Upper lobe of left lung (tissue), 6 donors: Measurements from ENCODE around the gene ATF7. TPM values are rescaled to one million over a fixed set of nuclear protein-coding genes. Genes with fewer than 3 reads are reported as not detected.
A peak's percentile ranks its signal among the peaks of the same experiment; 100 is the strongest.

Experiments
- ATAC-seq, 2 donors: fragments of 200-7000 bp; cut with Tn5 transposase; one replicate each; pipeline ENCODE4 v1.9.1; 2022; ENCODE audit warnings: mild to moderate bottlenecking in 2 of 2, moderate library complexity in 2 of 2; ENCODE audit not compliant: low FRiP score in 2 of 2
- DNase-seq, 2 donors: peaks; one replicate each; pipeline ENCODE4 v3.0.0-alpha.2; 2019 to 2020
- H3K27ac ChIP-seq, 4 donors: fragments of 200-600 bp; sonication (generic); one replicate each; pipeline ENCODE4 v1.5.1; 2016 to 2019
- H3K27me3 ChIP-seq, 4 donors: fragments of 200-600 bp; sonication (generic); one replicate each; pipeline ENCODE4 v1.5.1; 2017 to 2019
- H3K36me3 ChIP-seq, 4 donors: fragments of 200-600 bp; sonication (generic); one replicate each; pipeline ENCODE4 v1.5.1; 2016 to 2019
- H3K4me1 ChIP-seq, 4 donors: fragments of 200-600 bp; sonication (generic); one replicate each; pipeline ENCODE4 v1.5.1; 2018 to 2019
- H3K4me3 ChIP-seq, 4 donors: fragments of 200-600 bp; sonication (generic); one replicate each; pipeline ENCODE4 v1.5.1; 2017 to 2019; ENCODE audit warnings: mild to moderate bottlenecking in 2 of 4, moderate library complexity in 1 of 4
- H3K9me3 ChIP-seq, 4 donors: fragments of 200-600 bp; sonication (generic); one replicate each; pipeline ENCODE4 v1.5.1; 2018 to 2019
- CTCF ChIP-seq, 6 experiments: fragments of 450-650 bp in 4 of 6; fragments of 200-600 bp in 2 of 6; sonication (generic) in 2 of 6; IDR thresholded peaks; one replicate each; pipeline ENCODE4 v1.5.1; 2016 to 2019; ENCODE audit warnings: antibody characterized with exemption in 6 of 6
- EP300 ChIP-seq, 4 donors: sonication (generic); formaldehyde crosslinking; IDR thresholded peaks; one replicate each; pipeline ENCODE4 v1.5.1; 2017; ENCODE audit warnings: antibody characterized with exemption in 4 of 4, control low read depth in 2 of 4
- POLR2A ChIP-seq, 4 donors: fragments of 450-650 bp; IDR thresholded peaks; one replicate each; pipeline ENCODE4 v1.5.1; 2016 to 2017; ENCODE audit warnings: antibody characterized with exemption in 4 of 4, mild to moderate bottlenecking in 2 of 4
- POLR2AphosphoS5 ChIP-seq, 2 donors: sonication (generic); formaldehyde crosslinking; IDR thresholded peaks; one replicate each; pipeline ENCODE4 v1.5.1; 2017; ENCODE audit warnings: antibody characterized with exemption in 2 of 2
- WGBS, 2 donors: methylation state at CpG; one replicate each; pipeline ENCODE4 v1.1.5; 2017 to 2018; 5-methylcytosine and 5-hydroxymethylcytosine counted together
- total RNA-seq, 6 donors: library from RNA; depleted of rRNA in 4 of 6; stranded (reverse); fragments of >200 nt in 4 of 6; gene quantifications; one replicate each; pipeline versions ENCODE4 v1.1.0 to v1.2.1, GENCODE V29; 2016 to 2021
- donor health status: DM: no; HTN: no; CAD: no; lungs with moderate emphysema.
- donor health status: DM: no; HTN: yes; CAD: no; lungs with severe emphysema.

ATF7 gene
- total RNA-seq, 6 donors from 2014 or later = 23.4 to 48.9 (median 41.2) TPM

GRCh38 chr12:53591301-53592206, 34.6 kb downstream of the ATF7 start:
- H3K4me1 ChIP-seq = peaks cover 19 to 34% (median 26%) of the 10 kb centered on the region in 4 donors
- H3K27ac ChIP-seq = peak overlapping the region in 2 of 4 donors; percentile 3 to 29
- no peak overlapping the region for H3K4me3 ChIP-seq
- H3K9me3 ChIP-seq = no peaks in the 10 kb centered on the region
- TF ChIP-seq EP300 (IDR thresholded peaks at IDR 0.05) (no peak), POLR2A (IDR thresholded peaks at IDR 0.05) (peak in 1 of 4 donors; percentile 22)
- no peak for ATAC-seq
- no peaks in the 10 kb centered on the region for H3K27me3 ChIP-seq
- no peak for DNase-seq
- H3K36me3 ChIP-seq = no peaks in the 10 kb centered on the region
- WGBS, 2 donors = 47 to 49% methylated on average over 6 of the region's 6 CpGs

- Histone ChIP-seq H3K27ac (peak overlapping the region in 1 of 4 donors; percentile 3), H3K9me3 (no peaks in the 10 kb centered on the region), H3K36me3 (no peaks in the 10 kb centered on the region), H3K4me3 (no peak overlapping the region), H3K27me3 (no peaks in the 10 kb centered on the region), H3K4me1 (peaks cover 12 to 28% (median 23%) of the 10 kb centered on the region in 4 donors)
- TF ChIP-seq POLR2AphosphoS5 (IDR thresholded peaks at IDR 0.05) = no peak
- TF ChIP-seq EP300 (IDR thresholded peaks at IDR 0.05) = no peak
- no peak for TF ChIP-seq CTCF (IDR thresholded peaks at IDR 0.05)
- TF ChIP-seq POLR2A (IDR thresholded peaks at IDR 0.05) = no peak
- ATAC-seq (no peak), DNase-seq (no peak)
- 76 to 85% methylated on average over 3 of the region's 3 CpGs for WGBS, 2 donors
These were observed 35.5 kb downstream of the ATF7 start for GRCh38 chr12:53590652-53591051.

GRCh38 chr12:53589915-53590314, 36.3 kb downstream of the ATF7 start:
- no peak for ATAC-seq
- TF ChIP-seq POLR2AphosphoS5 (IDR thresholded peaks at IDR 0.05) = no peak
- no peak for TF ChIP-seq POLR2A (IDR thresholded peaks at IDR 0.05)
- no peak for TF ChIP-seq CTCF (IDR thresholded peaks at IDR 0.05)
- no peak for TF ChIP-seq EP300 (IDR thresholded peaks at IDR 0.05)
- 92 to 95% methylated on average over 4 of the region's 4 CpGs for WGBS, 2 donors
- H3K4me3 ChIP-seq = no peak overlapping the region
- peaks cover 12 to 26% (median 17%) of the 10 kb centered on the region in 4 donors for H3K4me1 ChIP-seq
- no peaks in the 10 kb centered on the region for H3K9me3 ChIP-seq
- no peak overlapping the region for H3K27ac ChIP-seq
- no peaks in the 10 kb centered on the region for H3K36me3 ChIP-seq
- no peaks in the 10 kb centered on the region for H3K27me3 ChIP-seq
- no peak for DNase-seq

GRCh38 chr12:53589423-53589822, 36.8 kb downstream of the ATF7 start:
- Histone ChIP-seq H3K27me3 (no peaks in the 10 kb centered on the region), H3K27ac (no peak overlapping the region), H3K9me3 (no peaks in the 10 kb centered on the region), H3K4me3 (no peak overlapping the region), H3K36me3 (no peaks in the 10 kb centered on the region), H3K4me1 (peaks cover 12 to 26% (median 16%) of the 10 kb centered on the region in 4 donors)
- WGBS, 2 donors = 82 to 94% methylated on average over 3 of the region's 3 CpGs
- TF ChIP-seq POLR2AphosphoS5 (IDR thresholded peaks at IDR 0.05) = no peak
- TF ChIP-seq POLR2A (IDR thresholded peaks at IDR 0.05) = no peak
- no peak for TF ChIP-seq EP300 (IDR thresholded peaks at IDR 0.05)
- no peak for TF ChIP-seq CTCF (IDR thresholded peaks at IDR 0.05)
- ATAC-seq (no peak), DNase-seq (no peak)

GRCh38 chr12:53588123-53588522, 38.1 kb downstream of the ATF7 start:
- H3K27me3 ChIP-seq = no peaks in the 10 kb centered on the region
- peaks cover 12 to 26% (median 16%) of the 10 kb centered on the region in 4 donors for H3K4me1 ChIP-seq
- H3K4me3 ChIP-seq = no peak overlapping the region
- no peak for DNase-seq
- WGBS, 2 donors = 96 to 100% methylated on average over 3 of the region's 3 CpGs
- ATAC-seq = no peak
- H3K27ac ChIP-seq = no peak overlapping the region
- H3K9me3 ChIP-seq = no peaks in the 10 kb centered on the region
- TF ChIP-seq EP300 (IDR thresholded peaks at IDR 0.05) (no peak), CTCF (IDR thresholded peaks at IDR 0.05) (no peak), POLR2A (IDR thresholded peaks at IDR 0.05) (no peak), POLR2AphosphoS5 (IDR thresholded peaks at IDR 0.05) (no peak)
- no peaks in the 10 kb centered on the region for H3K36me3 ChIP-seq
